Measurements from ENCODE around the gene TPM1.
A peak's percentile ranks its signal among the peaks of the same experiment; 100 is the strongest.
"Not testable (repeated sequence)": the region's sequence is repeated elsewhere in the genome, so short reads cannot be mapped to it uniquely, and the experiment has no call there.

TPM1 gene

DNA sequence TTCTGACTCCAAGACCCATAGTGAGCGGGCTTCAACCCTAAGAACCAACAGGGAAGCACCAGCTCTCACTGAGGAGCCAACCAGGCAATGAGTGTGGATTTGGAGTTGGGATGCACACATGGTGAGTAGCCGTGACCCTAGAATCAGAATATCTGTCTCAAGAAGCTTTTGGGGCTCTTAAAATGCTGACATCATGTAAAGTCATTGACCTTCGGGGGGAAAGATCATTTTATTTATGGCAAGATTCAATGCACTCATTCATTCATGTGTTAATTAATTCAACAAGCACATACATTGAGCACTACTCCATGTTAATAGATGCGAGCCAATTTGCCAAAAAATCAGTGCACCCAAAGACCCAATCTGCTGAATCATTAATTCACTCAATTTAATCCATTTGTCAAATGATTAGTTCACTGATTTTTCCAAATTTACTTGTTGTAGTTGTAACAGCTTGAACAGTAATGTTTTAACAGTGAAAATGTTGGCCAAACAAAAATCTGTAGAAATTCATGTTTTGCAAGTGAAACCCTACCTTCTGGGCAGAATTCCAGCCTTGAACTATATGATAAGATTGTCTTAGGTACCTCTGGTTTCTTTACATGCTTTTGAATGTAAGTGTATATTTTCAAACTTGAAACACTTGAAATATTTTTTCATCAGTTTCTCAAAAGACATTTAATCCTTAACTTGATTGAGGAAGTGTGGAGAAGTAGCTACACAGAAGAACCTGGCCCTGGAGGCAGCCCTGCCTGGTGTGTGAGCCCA, 49.3 kb downstream of the TPM1 start:
- DNase-seq (no peak), ATAC-seq (no peak)
- no peaks in the 10 kb centered on the region for H3K36me3 Mint-ChIP-seq (ENCODE audit: low read depth)
- peaks cover under 1% of the 10 kb centered on the region for H3K4me1 Mint-ChIP-seq
- H3K27me3 Mint-ChIP-seq, result no peaks in the 10 kb centered on the region
- H3K27ac Mint-ChIP-seq, result no peak overlapping the region
- H3K4me3 Mint-ChIP-seq, result no peak overlapping the region
- H3K9me3 Mint-ChIP-seq, result no peaks in the 10 kb centered on the region

DNA sequence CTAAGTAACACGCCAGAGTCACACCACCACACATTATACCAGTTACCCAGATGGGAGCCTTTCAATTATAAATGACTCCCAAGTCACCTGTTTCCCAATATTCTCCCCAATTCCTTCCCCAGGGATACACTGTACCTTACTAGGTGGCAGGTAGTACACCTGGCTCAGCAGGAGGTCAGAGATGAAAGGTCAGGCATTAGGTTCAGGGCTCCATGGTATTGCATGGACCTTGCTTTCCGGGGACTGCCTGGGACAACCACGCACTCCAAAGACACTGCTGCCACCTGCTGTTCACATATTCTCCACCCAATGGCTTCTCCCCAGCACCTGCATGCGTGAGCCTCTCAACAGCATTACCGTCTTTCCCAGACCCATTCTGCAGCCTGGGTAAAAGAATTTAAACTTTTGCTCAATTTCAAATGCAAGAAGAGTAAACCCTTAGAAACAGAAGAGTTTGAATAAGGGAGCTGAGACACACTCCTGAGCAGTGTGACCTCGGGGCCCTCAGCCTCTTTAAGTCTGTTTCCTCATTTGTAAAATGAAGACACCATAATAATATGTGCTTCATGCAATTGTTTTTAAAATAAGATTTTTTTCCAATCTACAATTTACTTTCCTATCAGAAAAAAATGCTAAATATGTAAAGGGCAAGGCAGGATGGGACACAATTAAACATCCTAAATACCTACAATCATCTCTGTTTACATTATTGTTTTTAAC, 51.1 kb downstream of the TPM1 start:
- H3K9me3 Mint-ChIP-seq, result no peaks in the 10 kb centered on the region
- no peaks in the 10 kb centered on the region for H3K36me3 Mint-ChIP-seq (ENCODE audit: low read depth)
- ATAC-seq (peak; percentile 81), DNase-seq (peak; percentile 79)
- no peaks in the 10 kb centered on the region for H3K27me3 Mint-ChIP-seq
- no peak overlapping the region for H3K4me3 Mint-ChIP-seq
- H3K4me1 Mint-ChIP-seq, result peaks cover 4% of the 10 kb centered on the region
- no peak overlapping the region for H3K27ac Mint-ChIP-seq

DNA sequence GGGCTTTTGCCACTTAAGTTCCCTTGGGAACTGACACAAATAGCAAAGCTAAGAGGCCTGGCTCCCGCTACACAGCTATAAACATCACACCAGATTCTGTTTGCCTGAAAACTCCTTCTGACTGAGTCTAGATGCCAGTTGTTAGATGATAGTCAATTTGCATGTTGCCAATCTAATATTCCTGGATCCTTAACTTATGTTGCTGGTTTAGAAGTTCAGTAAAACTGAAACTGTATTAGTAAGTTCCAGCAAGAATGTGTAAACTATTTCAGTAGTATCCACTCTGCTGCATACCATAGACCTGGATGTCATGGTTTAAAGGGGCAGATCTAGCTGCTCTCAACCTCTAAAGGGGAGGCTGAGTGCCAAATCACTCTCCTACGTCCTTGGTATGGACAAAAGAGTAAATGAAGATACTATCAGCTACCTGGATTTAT, 52.0 kb downstream of the TPM1 start:
- Mint-ChIP-seq H3K36me3 (ENCODE audit: low read depth) (no peaks in the 10 kb centered on the region), H3K27me3 (no peaks in the 10 kb centered on the region), H3K4me3 (no peak overlapping the region), H3K9me3 (no peaks in the 10 kb centered on the region), H3K4me1 (peaks cover 4% of the 10 kb centered on the region), H3K27ac (no peak overlapping the region)
- DNase-seq (no peak), ATAC-seq (no peak)

DNA sequence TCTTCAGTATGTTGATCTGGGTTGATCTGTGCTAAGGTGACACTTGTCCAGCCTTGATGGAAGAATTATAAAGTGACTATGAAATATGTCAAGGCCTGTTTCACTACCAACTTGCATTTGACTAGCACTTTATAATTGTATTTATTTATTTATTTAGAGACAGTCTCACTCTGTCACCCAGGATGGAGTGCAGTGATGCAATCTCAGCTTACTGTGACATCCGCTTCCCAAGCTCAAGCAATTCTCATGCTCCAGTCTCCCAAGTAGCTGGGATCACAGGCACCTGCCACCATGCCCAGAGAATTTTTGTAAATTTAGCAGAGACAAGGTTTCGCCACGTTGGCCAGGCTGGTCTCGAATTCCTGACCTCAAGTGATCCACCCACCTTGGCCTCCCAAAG, 53.6 kb downstream of the TPM1 start:
- no peaks in the 10 kb centered on the region for H3K9me3 Mint-ChIP-seq
- no peak for ATAC-seq
- H3K4me1 Mint-ChIP-seq, result peaks cover 4% of the 10 kb centered on the region
- no peak overlapping the region for H3K4me3 Mint-ChIP-seq
- no peak for DNase-seq
- H3K27ac Mint-ChIP-seq, result no peak overlapping the region
- H3K27me3 Mint-ChIP-seq, result peaks cover 2% of the 10 kb centered on the region
- H3K36me3 Mint-ChIP-seq (ENCODE audit: low read depth), result no peaks in the 10 kb centered on the region

DNA sequence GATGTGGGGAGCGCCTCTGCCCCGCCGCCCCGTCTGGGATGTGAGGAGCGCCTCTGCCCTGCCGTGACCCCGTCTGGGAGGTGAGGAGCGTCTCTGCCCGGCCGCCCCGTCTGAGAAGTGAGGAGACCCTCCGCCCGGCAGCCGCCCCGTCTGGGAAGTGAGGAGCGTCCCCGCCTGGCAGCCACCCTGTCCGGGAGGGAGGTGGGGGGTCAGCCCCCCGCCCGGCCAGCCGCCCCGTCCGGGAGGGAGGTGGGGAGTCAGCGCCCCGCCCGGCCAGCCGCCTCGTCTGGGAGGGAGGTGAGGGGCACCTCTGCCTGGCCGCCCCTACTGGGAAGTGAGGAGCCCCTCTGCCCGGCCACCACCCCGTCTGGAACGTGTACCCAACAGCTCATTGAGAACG, 56.4 kb downstream of the TPM1 start:
- H3K9me3 Mint-ChIP-seq; H3K4me1 Mint-ChIP-seq; H3K36me3 Mint-ChIP-seq (ENCODE audit: low read depth); H3K27ac Mint-ChIP-seq; DNase-seq; ATAC-seq; H3K27me3 Mint-ChIP-seq; H3K4me3 Mint-ChIP-seq: not testable (repeated sequence)

DNA sequence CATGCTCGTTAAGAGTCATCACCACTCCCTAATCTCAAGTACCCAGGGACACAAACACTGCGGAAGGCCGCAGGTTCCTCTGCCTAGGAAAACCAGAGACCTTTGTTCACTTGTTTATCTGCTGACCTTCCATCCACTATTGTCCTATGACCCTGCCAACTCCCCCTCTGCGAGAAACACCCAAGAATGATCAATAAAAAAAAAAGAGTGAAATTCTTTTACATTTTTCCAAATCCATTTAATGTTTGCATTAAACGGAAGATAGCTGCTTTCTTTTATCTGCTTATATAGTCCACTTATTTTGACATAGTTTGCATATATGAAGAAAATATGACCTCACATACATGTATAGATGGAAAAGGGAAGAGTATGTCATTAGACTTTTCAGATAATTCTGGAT, 57.0 kb downstream of the TPM1 start:
- not testable (repeated sequence) for DNase-seq; H3K4me3 Mint-ChIP-seq; ATAC-seq; H3K27me3 Mint-ChIP-seq; H3K27ac Mint-ChIP-seq; H3K4me1 Mint-ChIP-seq; H3K36me3 Mint-ChIP-seq (ENCODE audit: low read depth); H3K9me3 Mint-ChIP-seq

DNA sequence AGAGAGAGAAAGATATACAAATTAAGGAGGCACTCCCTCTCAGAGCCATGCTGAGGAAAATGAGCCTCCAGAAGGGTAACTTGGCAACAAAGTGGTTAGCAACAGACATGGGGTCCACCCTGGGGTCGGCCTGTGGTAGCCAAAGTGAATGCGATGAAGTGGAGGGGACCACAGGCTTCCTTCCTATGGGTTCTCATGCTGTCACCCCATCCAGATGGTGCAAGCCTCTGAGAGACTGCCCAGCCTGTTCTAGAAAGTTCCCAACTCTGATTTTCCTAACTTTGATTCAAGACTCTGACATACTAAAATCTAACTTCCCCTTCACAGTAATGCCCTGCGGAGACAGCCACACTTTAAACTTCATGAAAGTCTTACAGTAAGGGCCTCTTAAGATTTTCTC, 60.9 kb downstream of the TPM1 start:
- H3K27ac Mint-ChIP-seq, result no peak overlapping the region
- no peak overlapping the region for H3K4me3 Mint-ChIP-seq
- no peaks in the 10 kb centered on the region for H3K36me3 Mint-ChIP-seq (ENCODE audit: low read depth)
- no peaks in the 10 kb centered on the region for H3K4me1 Mint-ChIP-seq
- H3K27me3 Mint-ChIP-seq, result peaks cover 5% of the 10 kb centered on the region
- no peaks in the 10 kb centered on the region for H3K9me3 Mint-ChIP-seq
- ATAC-seq (no peak), DNase-seq (no peak)

DNA sequence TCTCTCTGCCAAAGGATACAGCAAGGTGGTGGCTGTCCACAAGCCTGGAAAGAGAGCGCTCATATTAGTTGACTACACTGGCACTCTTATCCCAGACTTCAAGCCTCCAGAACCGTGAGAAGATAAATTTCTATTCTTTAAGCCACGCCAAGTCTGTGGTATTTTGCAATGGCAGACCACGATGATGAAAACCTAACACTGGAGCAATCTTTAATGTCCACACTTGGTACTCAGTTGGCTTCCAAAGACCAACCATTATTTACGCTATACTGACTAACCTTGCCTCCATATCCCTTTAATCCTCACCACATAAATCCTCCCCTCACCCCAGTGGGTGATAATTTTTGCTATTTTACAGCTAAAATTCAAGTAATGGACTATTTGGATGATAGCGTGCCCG, 62.2 kb downstream of the TPM1 start:
- no peak overlapping the region for H3K27ac Mint-ChIP-seq
- no peak for ATAC-seq
- DNase-seq, result no peak
- H3K9me3 Mint-ChIP-seq, result no peaks in the 10 kb centered on the region
- no peak overlapping the region for H3K4me3 Mint-ChIP-seq
- H3K27me3 Mint-ChIP-seq, result peaks cover 5% of the 10 kb centered on the region
- H3K4me1 Mint-ChIP-seq, result no peaks in the 10 kb centered on the region
- H3K36me3 Mint-ChIP-seq (ENCODE audit: low read depth), result no peaks in the 10 kb centered on the region

DNA sequence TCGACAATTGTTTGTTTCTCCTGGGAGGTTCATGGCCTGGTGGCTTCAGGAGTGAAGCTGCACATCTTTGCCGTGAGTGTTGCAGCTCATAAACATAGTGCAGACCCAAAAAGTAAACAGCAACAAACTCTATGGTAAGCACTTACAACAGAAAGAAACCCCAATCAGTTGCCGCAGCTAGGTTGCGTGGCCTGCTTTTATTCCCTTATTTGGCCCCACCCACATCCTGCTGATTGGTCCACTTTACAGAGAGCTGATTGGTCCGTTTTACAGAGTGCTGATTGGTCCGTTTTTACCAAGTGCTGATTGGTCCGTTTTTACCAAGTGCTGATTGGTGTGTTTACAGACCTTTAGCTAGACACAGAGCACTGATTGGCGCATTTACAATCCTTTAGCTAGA, 62.8 kb downstream of the TPM1 start:
- H3K4me1 Mint-ChIP-seq; ATAC-seq; DNase-seq; H3K36me3 Mint-ChIP-seq (ENCODE audit: low read depth); H3K27me3 Mint-ChIP-seq; H3K4me3 Mint-ChIP-seq; H3K9me3 Mint-ChIP-seq; H3K27ac Mint-ChIP-seq: not testable (repeated sequence)

DNA sequence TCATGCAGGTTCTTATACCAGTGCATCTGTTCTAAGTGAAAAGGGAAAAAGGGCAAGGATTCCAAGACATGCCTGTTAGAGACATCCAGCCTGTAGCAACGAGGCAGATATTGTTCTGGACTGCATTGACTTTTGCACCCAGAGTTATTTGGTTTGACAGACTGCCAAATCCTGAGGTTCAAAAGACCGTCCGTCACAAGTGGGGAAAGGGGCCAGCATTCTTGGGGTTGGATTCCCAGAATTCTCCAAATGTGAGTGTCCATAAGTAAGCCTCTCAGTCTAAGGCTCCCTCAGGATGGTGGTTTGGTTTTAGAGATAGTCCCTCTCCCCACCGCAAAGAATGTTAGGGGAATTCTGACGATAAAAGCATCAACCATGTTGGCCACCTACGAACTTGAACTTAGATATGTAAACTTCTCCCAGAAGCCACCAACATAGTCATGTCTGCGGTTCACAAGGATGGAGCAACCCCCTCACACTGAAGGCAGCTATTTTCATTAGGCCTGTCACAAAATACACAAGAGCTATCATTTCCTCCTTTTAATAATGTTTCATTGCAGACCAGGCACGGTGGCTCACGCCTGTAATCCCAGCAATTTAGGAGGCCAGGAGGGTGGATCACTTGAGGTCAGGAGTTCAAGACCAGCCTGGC, 65.5 kb downstream of the TPM1 start:
- no peak overlapping the region for H3K4me3 Mint-ChIP-seq
- peaks cover 3% of the 10 kb centered on the region for H3K27me3 Mint-ChIP-seq
- H3K9me3 Mint-ChIP-seq, result no peaks in the 10 kb centered on the region
- no peaks in the 10 kb centered on the region for H3K4me1 Mint-ChIP-seq
- no peak overlapping the region for H3K27ac Mint-ChIP-seq
- DNase-seq (no peak), ATAC-seq (no peak)
- H3K36me3 Mint-ChIP-seq (ENCODE audit: low read depth), result no peaks in the 10 kb centered on the region

DNA sequence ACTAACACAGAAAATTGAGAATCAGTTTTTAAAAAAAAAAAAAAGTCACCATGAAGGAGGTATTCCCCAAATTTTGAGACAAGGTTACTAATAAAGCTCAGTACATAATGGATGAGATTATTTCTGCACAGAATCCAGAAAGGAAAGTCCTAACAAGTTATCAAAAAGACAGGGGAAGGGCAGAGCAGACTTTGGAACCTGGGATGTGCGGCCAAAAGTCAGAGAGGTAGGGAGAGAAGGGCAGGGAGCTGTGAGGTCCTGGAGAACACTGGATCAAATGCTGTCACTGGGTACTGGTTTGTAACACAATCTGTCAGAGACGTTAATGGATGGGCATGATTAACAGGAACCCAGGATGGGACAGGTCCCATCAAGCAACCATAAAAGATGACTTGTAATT, 67.0 kb downstream of the TPM1 start:
- Mint-ChIP-seq H3K9me3 (no peaks in the 10 kb centered on the region), H3K27ac (no peak overlapping the region), H3K4me3 (no peak overlapping the region), H3K4me1 (no peaks in the 10 kb centered on the region), H3K36me3 (ENCODE audit: low read depth) (no peaks in the 10 kb centered on the region), H3K27me3 (no peaks in the 10 kb centered on the region)
- ATAC-seq (no peak), DNase-seq (no peak)

DNA sequence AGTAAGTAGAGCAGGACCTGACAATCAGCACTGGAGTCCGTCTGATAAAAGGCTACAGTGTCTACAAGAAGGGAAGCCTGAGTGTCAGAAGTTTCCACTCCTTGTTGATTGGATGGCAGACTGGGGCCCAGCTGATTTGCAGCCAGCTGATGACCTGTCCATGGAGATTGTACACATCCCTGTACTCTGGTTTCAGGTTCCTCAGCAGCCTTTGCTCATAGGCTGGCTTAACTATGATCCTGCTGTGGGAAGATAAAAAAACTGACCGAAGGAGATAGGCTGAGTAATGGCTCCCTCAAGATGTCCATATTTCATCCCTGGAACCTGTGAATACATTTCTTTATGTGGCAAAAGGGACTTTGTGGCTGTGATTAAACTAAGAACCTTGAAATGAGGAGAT, 67.4 kb downstream of the TPM1 start:
- no peaks in the 10 kb centered on the region for H3K4me1 Mint-ChIP-seq
- DNase-seq (no peak), ATAC-seq (no peak)
- H3K27me3 Mint-ChIP-seq, result no peaks in the 10 kb centered on the region
- no peak overlapping the region for H3K27ac Mint-ChIP-seq
- H3K4me3 Mint-ChIP-seq, result no peak overlapping the region
- no peaks in the 10 kb centered on the region for H3K36me3 Mint-ChIP-seq (ENCODE audit: low read depth)
- H3K9me3 Mint-ChIP-seq, result no peaks in the 10 kb centered on the region

DNA sequence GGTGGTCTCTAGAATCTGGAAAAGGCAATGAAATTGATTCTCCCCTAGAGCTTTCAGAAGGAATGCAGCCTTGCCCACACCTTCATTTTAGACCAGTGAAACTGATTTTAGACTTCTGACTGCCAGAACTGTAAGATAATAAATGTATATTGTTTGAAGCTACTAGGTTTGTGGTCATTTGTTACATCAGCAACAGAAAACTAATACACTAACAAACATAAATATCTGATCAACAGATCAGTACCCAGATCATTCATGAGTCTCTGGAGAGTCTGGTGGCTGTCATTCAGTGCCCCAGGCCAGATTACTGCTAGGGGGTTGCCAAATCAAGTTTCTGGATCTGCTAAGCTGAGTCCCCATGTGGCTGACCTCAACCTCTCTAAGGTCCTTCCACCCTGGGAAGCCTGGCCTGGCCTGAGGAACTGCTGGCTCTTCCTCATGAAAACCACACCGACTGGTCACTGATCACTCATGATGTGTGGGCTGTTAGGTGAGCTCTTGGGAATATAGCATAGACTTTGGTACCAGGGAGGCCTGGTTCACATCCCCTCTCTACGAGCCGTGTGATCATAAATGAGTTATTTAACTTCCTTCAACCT, 68.0 kb downstream of the TPM1 start:
- H3K27me3 Mint-ChIP-seq, result no peaks in the 10 kb centered on the region
- DNase-seq (no peak), ATAC-seq (no peak)
- H3K9me3 Mint-ChIP-seq, result no peaks in the 10 kb centered on the region
- H3K4me1 Mint-ChIP-seq, result no peaks in the 10 kb centered on the region
- H3K36me3 Mint-ChIP-seq (ENCODE audit: low read depth), result no peaks in the 10 kb centered on the region
- no peak overlapping the region for H3K27ac Mint-ChIP-seq
- no peak overlapping the region for H3K4me3 Mint-ChIP-seq

DNA sequence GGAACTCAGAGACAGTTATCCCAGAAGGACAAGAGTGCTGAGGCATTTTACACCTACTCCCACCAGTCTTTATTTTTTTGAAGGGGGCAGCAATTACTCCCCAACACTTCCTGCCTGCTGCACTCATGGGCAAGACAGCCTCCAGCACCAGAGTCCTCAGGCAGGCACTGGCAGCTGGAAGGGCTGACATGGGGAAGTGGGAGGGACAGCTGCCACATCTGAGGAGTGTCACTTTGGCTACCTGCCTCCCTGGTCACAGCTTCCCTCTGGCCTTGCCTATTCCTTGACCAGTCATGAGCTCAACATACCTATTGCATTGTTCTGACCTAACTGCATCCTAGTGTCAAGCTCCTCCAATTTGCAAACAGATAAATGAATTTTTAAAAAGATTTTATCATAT, 68.9 kb downstream of the TPM1 start:
- DNase-seq (no peak), ATAC-seq (no peak)
- H3K4me1 Mint-ChIP-seq, result no peaks in the 10 kb centered on the region
- H3K27ac Mint-ChIP-seq, result no peak overlapping the region
- H3K4me3 Mint-ChIP-seq, result no peak overlapping the region
- H3K36me3 Mint-ChIP-seq (ENCODE audit: low read depth), result no peaks in the 10 kb centered on the region
- no peaks in the 10 kb centered on the region for H3K9me3 Mint-ChIP-seq
- no peaks in the 10 kb centered on the region for H3K27me3 Mint-ChIP-seq

DNA sequence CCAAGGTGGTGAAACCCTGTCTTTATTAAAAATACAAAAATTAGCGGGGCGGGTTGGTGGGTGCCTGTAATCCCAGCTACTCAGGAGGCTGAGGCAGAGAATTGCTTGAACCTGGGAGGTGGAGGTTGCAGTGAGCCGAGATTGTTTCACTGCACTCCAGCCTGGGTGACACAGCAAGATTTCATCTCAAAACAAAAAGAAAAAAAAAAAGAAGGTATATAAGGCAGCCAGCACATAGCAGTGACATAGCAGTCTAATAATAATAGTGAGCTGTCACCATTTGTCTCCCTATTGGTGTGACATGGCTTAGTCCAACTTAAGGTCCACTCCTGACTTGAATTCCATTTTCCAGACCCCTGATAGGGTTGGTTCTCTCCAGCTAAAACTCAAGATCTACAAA, 70.3 kb downstream of the TPM1 start:
- Mint-ChIP-seq H3K36me3 (ENCODE audit: low read depth) (no peaks in the 10 kb centered on the region), H3K4me1 (no peaks in the 10 kb centered on the region), H3K9me3 (no peaks in the 10 kb centered on the region), H3K4me3 (no peak overlapping the region), H3K27me3 (no peaks in the 10 kb centered on the region), H3K27ac (no peak overlapping the region)
- DNase-seq, result no peak
- ATAC-seq, result no peak

Measured in activated naive CD8-positive, alpha-beta T cell treated with anti-CD3 and anti-CD28 coated beads, Interleukin-2, amount 50 U/mL, for 24 hours (primary cell).